Measurements from ENCODE around the gene TBK1.
"Not testable (repeated sequence)": the region's sequence is repeated elsewhere in the genome, so short reads cannot be mapped to it uniquely, and the experiment has no call there.

The TBK1 gene

DNA sequence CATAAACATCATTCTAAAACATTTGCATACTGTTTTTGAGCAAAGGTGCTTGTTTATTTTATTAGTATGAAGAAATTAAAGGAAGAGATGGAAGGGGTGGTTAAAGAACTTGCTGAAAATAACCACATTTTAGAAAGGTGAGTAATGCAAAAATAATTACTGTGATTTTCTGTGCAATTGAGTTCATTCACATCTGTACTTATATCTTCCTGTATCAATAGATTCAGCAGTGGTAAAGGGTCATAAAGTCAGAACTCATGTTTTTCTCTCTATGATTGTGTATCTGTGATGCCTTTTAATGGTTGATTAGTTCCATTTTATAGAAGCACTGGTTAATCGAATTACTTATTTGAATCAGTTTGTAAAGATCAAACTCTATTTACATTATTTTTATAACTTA is 46.0 kb downstream of the TBK1 start:
- DNase-seq, result no peak

- DNase-seq, result no peak
Observed at GRCh38 chr12:64500394-64500793, 48.5 kb downstream of the TBK1 start.

GRCh38 chr12:64501486-64501885 is 49.6 kb downstream of the TBK1 start:
- no peak for DNase-seq

- DNase-seq, result no peak
Observed at GRCh38 chr12:64506955-64507354, 55.0 kb downstream of the TBK1 start.

- DNase-seq, result no peak
Observed at GRCh38 chr12:64510667-64511066, 58.7 kb downstream of the TBK1 start.

DNA sequence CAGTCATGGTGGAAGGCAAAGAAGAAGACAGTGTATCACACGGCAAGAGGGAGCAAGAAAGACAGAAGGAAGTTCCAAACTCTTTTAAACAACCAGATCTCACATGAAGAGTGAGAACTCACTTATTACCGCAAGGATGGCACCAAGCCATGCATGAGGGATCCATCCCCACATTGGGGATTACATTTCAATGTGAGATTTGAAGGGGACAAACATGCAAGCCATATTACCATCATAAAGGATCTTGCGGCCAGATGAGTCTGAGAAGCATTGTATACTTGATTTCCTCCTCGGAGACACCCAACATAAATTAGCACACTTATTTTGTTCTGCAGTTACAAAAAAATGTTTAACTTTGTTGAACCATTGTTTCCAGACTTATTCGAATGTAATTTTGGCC is 66.5 kb downstream of the TBK1 start:
- no peak for DNase-seq

GRCh38 chr12:64521833-64522232 is 69.9 kb downstream of the TBK1 start:
- no peak for DNase-seq

DNA sequence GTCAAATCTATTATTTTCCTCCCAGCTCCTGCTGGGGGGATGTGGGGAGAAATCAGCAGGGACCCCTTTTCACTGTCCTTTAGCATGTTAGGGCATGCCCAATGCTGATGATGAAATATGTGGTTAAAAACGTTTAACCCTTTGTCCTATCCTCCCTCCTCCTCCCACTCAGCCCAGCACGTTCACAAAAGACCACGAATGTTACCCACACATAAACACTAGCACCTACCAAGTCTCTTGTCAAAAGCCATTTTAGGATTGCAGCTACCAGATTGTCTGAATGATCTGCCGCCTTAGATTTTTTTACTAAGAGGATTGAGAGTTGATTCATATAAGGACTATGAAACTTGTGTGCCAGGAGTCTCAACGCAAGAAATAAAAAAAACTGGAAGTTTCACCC is 70.4 kb downstream of the TBK1 start:
- DNase-seq, result no peak

- DNase-seq, result no peak
Observed at GRCh38 chr12:64522807-64523206, 70.9 kb downstream of the TBK1 start.

GRCh38 chr12:64523565-64524444 is 71.9 kb downstream of the TBK1 start:
- not testable (repeated sequence) for DNase-seq

GRCh38 chr12:64525461-64526160 is 73.7 kb downstream of the TBK1 start:
- no peak for DNase-seq

- DNase-seq, result no peak
Observed at GRCh38 chr12:64526859-64527258, 74.9 kb downstream of the TBK1 start.

GRCh38 chr12:64528616-64529015 is 76.7 kb downstream of the TBK1 start:
- DNase-seq, result no peak

DNA sequence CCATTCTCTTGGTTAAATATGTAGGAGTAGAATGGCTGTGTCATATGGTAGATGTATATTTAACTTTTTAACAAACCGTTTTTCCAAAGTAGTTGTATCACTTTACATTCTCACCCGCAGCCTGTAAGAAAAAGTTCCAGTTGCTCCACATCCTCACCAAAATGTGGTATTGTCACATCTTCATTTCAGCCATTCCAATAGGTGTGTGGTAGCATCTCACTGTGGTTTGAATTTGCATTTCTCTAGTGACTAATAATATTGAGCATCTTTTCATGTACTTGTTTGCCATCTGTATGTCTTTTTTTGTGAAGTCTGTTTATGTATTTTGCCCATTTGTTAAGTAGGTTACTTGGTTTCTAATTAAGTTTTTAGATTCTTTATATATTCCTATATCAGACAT is 78.6 kb downstream of the TBK1 start:
- DNase-seq, result no peak

GRCh38 chr12:64531665-64532334 is 79.9 kb downstream of the TBK1 start:
- DNase-seq, result no peak

GRCh38 chr12:64532734-64533351 is 80.9 kb downstream of the TBK1 start:
- no peak for DNase-seq

DNA sequence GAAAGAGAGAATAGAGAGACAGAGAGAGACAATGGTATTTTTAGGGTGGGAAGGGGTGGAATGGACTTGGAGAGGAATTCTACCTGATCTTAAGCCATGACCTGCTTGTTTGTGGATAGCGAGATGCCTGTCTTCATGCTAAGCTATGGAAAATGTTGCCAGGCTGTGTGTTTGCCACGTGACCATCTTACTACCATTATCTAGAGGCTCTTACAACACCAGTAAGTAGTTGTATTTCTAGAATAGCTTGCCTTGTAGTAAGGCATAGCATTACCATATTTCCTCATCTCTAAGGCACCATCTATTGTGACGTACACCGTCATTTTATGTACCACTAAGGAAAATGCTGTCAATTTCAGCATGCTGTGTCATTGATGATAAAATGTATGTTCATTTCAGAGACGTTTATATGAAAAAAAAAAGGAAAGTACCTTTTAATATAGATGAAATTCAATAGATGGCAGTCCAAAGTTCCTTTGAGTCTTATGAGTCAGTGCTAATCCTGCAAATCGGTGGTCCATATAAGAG is 82.8 kb downstream of the TBK1 start:
- DNase-seq, result no peak

DNA sequence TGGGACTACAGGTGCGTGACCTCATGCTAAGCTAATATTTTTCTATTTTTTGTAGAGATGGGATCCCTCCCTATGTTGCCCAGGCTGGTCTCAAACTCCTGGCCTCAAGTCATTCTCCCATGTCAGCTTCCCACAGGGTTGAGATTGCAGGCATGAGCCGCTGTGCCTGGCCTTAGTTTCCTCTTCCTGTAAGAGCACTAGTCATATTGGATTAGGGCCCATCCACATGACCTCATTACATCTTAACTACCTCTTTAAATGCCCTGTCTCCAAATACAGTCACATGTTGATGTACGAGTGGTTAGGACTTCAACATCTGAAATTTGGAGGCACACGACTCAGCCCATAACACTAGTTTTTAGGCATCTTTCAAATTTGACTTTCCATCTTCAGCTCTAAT is 86.2 kb downstream of the TBK1 start:
- DNase-seq, result no peak

GRCh38 chr12:64542409-64543047 is 90.6 kb downstream of the TBK1 start:
- DNase-seq, result not testable (repeated sequence)

DNA sequence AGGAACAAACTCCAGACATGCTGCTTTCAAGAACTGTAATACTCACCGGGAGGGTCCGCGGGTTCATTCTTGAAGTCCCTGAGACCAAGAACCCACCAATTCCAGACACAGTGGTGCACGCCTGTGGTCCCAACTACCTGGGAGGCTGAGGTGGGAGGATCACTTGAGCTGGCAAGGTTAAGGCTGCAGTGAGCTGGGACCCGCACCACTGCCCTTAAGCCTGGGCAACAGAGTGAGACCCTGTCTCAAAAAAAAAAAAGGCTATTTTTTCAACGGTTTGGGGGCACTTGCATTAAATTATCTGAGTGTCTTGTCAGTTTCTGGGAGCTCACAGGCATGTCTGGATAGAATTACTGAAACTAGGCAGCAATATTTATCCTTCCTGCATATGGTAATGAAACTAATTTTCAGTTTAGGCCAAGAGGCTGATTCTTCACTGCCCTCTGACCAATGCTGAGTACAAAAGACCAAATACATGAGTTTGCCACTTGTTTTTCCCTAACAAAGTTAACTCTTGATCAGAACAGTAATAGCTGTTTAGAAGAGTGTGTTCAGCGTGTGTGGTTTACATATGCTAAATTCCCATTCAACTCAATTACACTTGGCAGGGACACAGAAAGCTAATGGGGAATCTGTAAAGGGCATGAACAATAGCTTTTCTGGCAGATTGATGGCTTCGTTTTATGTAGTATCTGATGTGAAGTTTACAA is 92.6 kb downstream of the TBK1 start:
- DNase-seq, result no peak

- no peak for DNase-seq
Observed at GRCh38 chr12:64545081-64545382, 93.1 kb downstream of the TBK1 start.

- no peak for DNase-seq
Observed at GRCh38 chr12:64549108-64549507, 97.2 kb downstream of the TBK1 start.

Measured in activated gamma-delta T cell (primary cell).